ENCODE results near the gene GNA12.
"Not testable (repeated sequence)": the region's sequence is repeated elsewhere in the genome, so short reads cannot be mapped to it uniquely, and the experiment has no call there.

GRCh38 chr7:2679135-2680127 is 164.7 kb downstream of the GNA12 start:
- TF ChIP-seq CTCF (conservative IDR thresholded peaks at IDR 0.05); ZFX (IDR thresholded peaks at IDR 0.05): not testable (repeated sequence)
